HG03280 (cell line): ENCODE results near the gene SERPINE2.
A peak's percentile ranks its signal among the peaks of the same experiment; 100 is the strongest.

Experiments
- ATAC-seq: cut with Tn5 transposase; IDR thresholded peaks from one replicate; pipeline ENCODE4 v1.9.1; 2021; ENCODE audit warnings: mild to moderate bottlenecking, moderate library complexity; ENCODE audit not compliant: unreplicated experiment

Gene SERPINE2

DNA sequence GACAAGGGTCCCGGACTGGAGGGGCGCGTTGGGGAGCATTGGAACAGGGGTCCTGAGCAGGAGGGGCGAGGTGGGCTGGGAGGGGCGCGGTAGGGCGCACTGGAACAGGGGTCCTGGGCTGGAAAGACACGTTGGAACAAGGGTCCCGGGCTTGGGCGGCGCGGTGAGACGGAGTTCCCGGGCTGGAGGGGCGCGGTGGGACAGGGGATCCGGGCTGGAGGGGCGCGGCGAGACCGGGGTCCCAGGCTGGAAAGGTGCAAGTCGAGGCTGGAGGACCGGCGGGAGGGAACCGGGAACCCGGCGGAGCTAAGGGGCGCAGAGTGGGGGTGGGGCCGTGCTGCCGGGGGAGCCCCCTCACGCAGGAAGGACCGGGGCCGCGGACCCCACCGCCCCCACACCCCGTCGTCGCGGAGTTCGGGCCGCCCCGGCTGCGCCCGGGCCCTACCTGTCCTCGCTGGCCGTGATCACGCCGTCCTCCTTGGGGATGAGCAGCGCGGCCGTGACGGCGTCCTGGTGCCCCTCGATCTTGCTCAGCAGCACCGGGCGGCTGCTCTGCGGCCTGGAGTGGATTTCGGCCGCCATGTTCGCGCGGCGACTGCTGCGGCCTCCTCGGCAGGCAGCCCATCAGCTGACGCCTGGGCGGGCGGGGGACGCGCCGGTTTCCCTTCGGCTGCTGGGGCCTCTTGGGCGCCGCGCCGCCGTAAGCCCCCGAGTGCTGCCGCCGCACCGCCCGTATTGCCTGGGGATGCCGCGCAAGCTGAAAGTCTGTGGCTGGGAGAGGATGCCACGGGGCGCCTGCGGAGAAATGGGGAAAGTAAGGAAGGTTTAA lies 94.2 kb downstream of the SERPINE2 start, which contains the start of gene WDFY1:
WDFY1 (minus strand) TSS at position 633 of the 829 bp plus-strand sequence; CDS start at position 582, 51 bp downstream.
- ATAC-seq: peak; percentile 74

DNA sequence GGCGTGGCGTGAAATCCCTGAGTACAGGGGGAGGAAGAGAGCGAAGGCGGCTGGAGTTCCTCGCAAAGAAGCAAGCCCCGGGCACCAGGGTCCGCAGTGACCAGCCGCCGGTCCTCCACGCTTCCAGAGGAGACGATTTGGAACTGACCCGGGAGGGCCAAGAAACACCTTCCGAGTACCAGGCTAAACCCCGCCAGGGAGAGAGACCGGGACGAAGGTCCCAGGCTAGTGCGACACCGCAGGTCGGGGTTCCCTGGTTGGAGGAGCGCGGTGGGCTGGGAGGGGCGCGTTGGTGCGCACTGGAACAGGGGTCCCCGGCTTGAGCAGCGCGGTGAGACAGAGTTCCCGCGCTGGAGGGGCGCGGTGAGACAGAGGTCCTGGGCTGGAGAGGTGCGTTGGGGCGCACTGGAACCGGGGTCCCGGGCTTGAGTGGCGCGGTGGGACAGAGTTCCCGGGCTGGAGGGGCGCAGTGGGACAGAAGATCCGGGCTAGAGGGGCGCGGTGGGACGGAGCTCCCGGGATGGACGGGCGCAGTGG lies 94.9 kb downstream of the SERPINE2 start:
- ATAC-seq: no peak

GRCh38 chr2:223943561-223944008 lies 95.5 kb downstream of the SERPINE2 start:
- ATAC-seq: no peak

- ATAC-seq: no peak
These were observed 96.0 kb downstream of the SERPINE2 start for GRCh38 chr2:223943135-223943534.

DNA sequence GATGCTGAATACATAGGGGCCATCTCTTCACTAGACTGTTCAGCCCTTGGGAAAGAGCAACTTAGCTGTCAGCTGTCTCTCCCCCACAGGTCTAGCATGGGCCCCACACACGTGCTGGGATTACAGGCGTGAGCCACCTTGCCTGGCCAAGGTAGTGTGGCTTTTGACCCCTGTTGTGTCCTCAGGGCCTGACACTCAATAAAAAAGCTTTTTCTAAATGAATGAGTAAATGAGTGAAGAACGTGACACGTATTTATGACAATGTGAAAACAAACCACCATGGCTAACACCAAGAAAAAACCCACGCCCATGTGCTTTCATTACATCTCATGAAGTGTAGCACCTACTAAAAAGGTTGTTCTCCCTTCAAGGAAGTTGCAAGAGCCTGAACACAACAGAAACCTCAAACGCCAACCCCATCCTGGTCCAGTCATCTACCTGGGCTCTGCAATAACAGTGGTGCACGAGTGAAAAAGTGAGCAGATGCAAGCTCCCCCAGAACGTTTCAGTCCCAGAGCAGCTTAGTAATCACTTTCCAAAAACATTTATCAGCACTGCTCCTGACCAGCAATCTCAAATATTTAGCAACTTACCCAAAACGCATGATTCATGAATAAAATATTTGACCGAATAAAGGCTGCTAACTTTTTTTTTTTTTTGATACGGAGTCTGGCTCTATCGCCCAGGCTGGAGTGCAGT lies 97.4 kb downstream of the SERPINE2 start:
- ATAC-seq: peak; percentile 48

DNA sequence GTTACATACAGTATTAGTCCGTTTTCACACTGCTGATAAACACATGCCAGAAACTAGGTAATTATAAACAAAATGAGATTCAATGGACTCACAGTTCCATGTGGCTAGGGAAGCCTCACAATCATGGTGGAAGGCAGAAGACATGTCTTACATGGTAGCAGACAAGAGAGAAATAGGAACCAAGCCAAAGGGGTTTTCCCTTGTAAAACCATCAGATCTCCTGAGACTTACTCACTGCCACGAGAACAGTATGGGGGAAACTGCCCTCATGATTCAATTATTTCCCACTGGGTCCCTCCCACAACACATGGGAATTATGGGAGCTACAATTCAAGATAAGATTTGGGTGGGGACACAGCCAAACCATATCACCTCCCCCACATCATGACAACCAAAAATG lies 99.6 kb downstream of the SERPINE2 start:
- peak; percentile 32 for ATAC-seq

GRCh38 chr2:223937535-223937934 lies 101.6 kb downstream of the SERPINE2 start:
- ATAC-seq: no peak

GRCh38 chr2:223936862-223937326 lies 102.2 kb downstream of the SERPINE2 start:
- ATAC-seq: no peak

DNA sequence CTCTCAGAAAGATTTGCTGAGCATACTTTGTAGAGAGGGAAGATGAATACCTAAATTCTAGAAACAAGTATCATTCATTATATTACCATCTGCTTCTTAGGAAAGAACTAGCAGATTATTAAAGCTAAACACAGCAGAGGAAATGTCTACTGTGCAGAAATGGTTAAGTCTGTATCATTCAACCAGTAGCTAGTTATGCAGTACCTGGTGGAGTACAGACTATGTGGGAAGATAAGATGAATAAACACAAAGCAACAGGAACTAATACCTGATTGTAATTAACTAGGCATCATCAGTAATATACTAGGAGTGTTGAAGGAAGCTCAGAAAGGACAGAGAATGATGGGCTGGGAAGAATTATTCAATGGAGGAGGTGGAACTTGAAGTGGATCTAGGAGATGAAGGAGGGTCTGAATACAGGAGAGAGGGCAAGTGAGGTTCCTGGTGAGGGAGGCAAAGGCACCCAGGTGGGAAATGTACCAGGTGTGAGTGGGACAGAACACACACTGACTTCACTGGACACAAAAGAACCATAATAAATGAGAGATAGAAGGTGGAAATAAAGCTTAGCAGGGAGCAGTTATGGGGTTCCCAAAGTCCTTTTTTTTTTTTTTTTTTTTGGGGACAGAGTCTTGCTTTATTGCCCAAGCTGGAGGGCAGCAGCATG lies 103.5 kb downstream of the SERPINE2 start:
- no peak for ATAC-seq

DNA sequence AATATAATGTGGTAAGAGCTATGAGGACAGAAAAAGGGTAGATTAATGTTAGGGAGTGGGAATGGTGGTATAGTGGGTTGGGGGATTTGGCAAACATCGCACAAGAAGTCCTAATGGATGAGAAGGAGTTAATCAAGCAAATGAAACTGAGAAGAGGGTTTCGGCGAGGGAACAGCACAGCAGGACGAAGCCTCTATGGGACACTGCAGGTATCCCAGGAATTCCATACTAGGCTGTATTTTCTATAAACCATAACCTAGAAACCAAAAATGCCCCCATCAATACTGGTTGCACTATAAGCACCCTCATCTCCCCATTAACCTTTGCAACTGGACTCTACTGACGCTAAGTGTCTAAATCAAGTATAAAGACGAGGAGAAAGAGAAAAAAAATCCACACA lies 104.2 kb downstream of the SERPINE2 start:
- no peak for ATAC-seq

- no peak for ATAC-seq
These were observed 106.0 kb downstream of the SERPINE2 start for GRCh38 chr2:223932816-223933800.

GRCh38 chr2:223930103-223930976 lies 108.7 kb downstream of the SERPINE2 start:
- ATAC-seq: no peak

DNA sequence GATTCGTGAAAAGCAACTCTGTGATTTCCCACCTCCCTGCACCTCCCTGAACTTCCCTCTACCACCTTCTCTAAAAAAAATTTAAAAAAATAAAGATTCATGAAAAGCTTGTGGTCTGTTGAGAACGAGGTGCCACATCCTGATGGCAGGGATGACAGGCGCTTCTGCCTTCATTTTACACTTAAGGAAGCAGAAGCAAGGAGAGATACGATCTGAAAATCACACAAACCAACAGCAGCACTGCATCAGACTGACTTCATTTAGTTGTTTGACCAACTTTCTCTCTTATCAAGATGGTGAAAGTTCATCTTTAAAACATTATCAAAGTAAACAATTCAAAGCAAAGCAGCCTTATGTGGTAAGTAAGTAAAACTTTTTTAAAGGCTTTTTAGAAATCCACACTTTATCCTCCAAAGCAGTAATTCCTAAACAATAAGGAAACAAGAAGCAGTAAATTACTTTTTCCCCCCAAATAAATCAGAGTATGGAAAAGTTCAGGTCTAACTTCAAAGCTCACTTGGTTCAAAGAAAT lies 109.4 kb downstream of the SERPINE2 start:
- ATAC-seq: no peak

GRCh38 chr2:223928113-223929006 lies 110.7 kb downstream of the SERPINE2 start:
- ATAC-seq: no peak

GRCh38 chr2:223925106-223925505 lies 114.0 kb downstream of the SERPINE2 start:
- ATAC-seq: no peak
